ENCODE data around the gene SHISA5. TPM values are rescaled to one million over a fixed set of nuclear protein-coding genes. Genes with fewer than 3 reads are reported as not detected.

The SHISA5 gene
- total RNA-seq, 1 donor from 2014 or later: 283 TPM

DNA sequence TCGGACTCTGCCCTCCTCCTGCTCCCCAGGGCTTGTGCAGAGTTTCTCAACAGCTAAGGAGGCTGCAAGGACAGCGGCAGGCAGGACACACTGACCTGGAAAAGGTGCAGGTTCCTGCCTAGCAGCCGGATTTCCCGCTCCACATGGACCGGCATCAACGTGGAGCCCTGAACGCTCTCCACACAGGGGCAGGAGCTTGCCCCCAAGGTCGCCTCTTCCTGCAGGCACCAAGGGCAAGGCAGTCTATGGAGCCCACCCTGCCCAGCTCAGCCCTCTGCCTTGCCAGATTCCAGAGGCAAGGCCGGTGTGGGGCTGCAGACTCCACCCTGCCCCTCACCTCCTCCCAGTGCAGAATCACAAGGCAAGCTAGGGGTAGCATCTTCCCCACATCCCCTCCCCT lies 84.8 kb downstream of the SHISA5 start:
- Mint-ChIP-seq H3K9me3 (ENCODE audit: unreplicated experiment) (no peaks in the 10 kb centered on the region), H3K4me1 (ENCODE audit: unreplicated experiment) (no peaks in the 10 kb centered on the region), H3K36me3 (ENCODE audit: low read depth, unreplicated experiment) (peaks cover 13% of the 10 kb centered on the region), H3K27me3 (ENCODE audit: unreplicated experiment) (peaks cover 8% of the 10 kb centered on the region), H3K4me3 (ENCODE audit: unreplicated experiment) (no peak overlapping the region), H3K27ac (ENCODE audit: unreplicated experiment) (no peak overlapping the region)
- no peak for DNase-seq (ENCODE audit: low spot score)
- TF ChIP-seq, protein P1, sequence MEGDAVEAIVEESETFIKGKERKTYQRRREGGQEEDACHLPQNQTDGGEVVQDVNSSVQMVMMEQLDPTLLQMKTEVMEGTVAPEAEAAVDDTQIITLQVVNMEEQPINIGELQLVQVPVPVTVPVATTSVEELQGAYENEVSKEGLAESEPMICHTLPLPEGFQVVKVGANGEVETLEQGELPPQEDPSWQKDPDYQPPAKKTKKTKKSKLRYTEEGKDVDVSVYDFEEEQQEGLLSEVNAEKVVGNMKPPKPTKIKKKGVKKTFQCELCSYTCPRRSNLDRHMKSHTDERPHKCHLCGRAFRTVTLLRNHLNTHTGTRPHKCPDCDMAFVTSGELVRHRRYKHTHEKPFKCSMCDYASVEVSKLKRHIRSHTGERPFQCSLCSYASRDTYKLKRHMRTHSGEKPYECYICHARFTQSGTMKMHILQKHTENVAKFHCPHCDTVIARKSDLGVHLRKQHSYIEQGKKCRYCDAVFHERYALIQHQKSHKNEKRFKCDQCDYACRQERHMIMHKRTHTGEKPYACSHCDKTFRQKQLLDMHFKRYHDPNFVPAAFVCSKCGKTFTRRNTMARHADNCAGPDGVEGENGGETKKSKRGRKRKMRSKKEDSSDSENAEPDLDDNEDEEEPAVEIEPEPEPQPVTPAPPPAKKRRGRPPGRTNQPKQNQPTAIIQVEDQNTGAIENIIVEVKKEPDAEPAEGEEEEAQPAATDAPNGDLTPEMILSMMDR (IDR thresholded peaks at IDR 0.05; ENCODE audit: unreplicated experiment): no peak

DNA sequence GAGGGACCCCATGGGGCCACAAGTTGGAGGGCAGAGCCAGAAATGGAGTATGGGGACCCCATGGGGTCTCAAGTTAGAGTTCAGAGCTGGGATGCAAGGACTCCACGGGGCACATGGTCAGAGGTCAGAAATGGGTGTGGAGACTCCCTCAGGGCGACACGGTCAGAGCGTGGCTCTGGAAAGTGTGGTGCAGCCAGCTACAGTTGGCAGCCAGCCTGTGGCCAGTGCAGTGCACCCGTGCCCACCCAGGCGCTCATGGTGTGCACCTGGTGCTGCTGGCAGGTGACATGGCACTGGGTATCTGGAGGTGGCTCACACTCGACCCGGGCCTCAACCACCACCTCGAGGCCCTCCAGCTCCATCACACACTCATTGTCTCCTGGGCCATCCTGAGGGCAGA lies 85.3 kb downstream of the SHISA5 start:
- TF ChIP-seq, protein P1 (IDR thresholded peaks at IDR 0.05; ENCODE audit: unreplicated experiment): no peak
- Mint-ChIP-seq H3K4me1 (ENCODE audit: unreplicated experiment) (no peaks in the 10 kb centered on the region), H3K9me3 (ENCODE audit: unreplicated experiment) (no peaks in the 10 kb centered on the region), H3K4me3 (ENCODE audit: unreplicated experiment) (no peak overlapping the region), H3K36me3 (ENCODE audit: low read depth, unreplicated experiment) (peaks cover 13% of the 10 kb centered on the region), H3K27me3 (ENCODE audit: unreplicated experiment) (peaks cover 8% of the 10 kb centered on the region), H3K27ac (ENCODE audit: unreplicated experiment) (no peak overlapping the region)
- no peak for DNase-seq (ENCODE audit: low spot score)

DNA sequence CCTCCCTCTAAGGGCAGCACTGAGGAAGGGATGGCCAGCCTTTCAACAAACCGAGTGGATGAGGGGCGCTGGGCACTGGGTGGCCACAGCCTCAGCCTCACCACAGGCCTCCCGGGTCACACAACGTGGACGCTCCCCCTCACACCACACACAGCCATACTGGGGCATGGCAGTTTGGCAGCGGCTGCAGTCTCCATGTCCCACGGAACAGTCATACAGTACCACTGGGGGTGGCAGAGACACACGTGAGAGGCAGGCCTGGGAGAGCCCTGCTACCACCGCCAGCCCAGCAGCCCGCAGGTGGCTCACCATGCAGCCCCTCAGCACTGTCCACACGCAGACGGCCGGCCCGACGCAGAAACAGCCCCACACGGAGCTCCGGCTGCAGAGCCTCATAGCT lies 85.8 kb downstream of the SHISA5 start:
- TF ChIP-seq, protein P1 (IDR thresholded peaks at IDR 0.05; ENCODE audit: unreplicated experiment): no peak
- H3K4me3 Mint-ChIP-seq (ENCODE audit: unreplicated experiment): no peak overlapping the region
- peaks cover 7% of the 10 kb centered on the region for H3K27me3 Mint-ChIP-seq (ENCODE audit: unreplicated experiment)
- peaks cover 17% of the 10 kb centered on the region for H3K36me3 Mint-ChIP-seq (ENCODE audit: low read depth, unreplicated experiment)
- no peak for DNase-seq (ENCODE audit: low spot score)
- no peaks in the 10 kb centered on the region for H3K9me3 Mint-ChIP-seq (ENCODE audit: unreplicated experiment)
- H3K27ac Mint-ChIP-seq (ENCODE audit: unreplicated experiment): no peak overlapping the region
- H3K4me1 Mint-ChIP-seq (ENCODE audit: unreplicated experiment): no peaks in the 10 kb centered on the region

Small RNA genes within 50 kb of the gene (microRNA-seq; reads per million reads assigned to microRNA genes)
- gene MIR6823 (ENCODE audit: unreplicated experiment): 0.21 reads per million

Other genes starting within 250 kb of the SHISA5 start
- 31.0 TPM for gene NME6, start 202.8 kb downstream of the SHISA5 start, total RNA-seq (ENCODE audit: unreplicated experiment)
- gene SPINK8, start 170.5 kb downstream of the SHISA5 start, total RNA-seq (ENCODE audit: unreplicated experiment): not detected
- not detected for gene FBXW12, start 132.0 kb downstream of the SHISA5 start, total RNA-seq (ENCODE audit: unreplicated experiment)
- 68.7 TPM for gene PLXNB1, start 74.1 kb downstream of the SHISA5 start, total RNA-seq (ENCODE audit: unreplicated experiment)
- 11.8 TPM for gene CCDC51, start 64.1 kb downstream of the SHISA5 start, total RNA-seq (ENCODE audit: unreplicated experiment)
- 326 TPM for gene TMA7, start 63.9 kb downstream of the SHISA5 start, total RNA-seq (ENCODE audit: unreplicated experiment)
- 11.2 TPM for gene ATRIP, start 57.4 kb downstream of the SHISA5 start, total RNA-seq (ENCODE audit: unreplicated experiment)
- gene PFKFB4, start 52.6 kb upstream of the SHISA5 start, total RNA-seq (ENCODE audit: unreplicated experiment): 11.5 TPM
- 0.77 TPM for gene UCN2, start 59.6 kb upstream of the SHISA5 start, total RNA-seq (ENCODE audit: unreplicated experiment)
- gene COL7A1, start 91.2 kb upstream of the SHISA5 start, total RNA-seq (ENCODE audit: unreplicated experiment): 5.2 TPM
- 165 TPM for gene UQCRC1, start 105.5 kb upstream of the SHISA5 start, total RNA-seq (ENCODE audit: unreplicated experiment)
- gene TMEM89, start 117.6 kb upstream of the SHISA5 start, total RNA-seq (ENCODE audit: unreplicated experiment): 0.44 TPM
- gene SLC26A6, start 131.3 kb upstream of the SHISA5 start, total RNA-seq (ENCODE audit: unreplicated experiment): 76.1 TPM
- gene CELSR3, start 158.7 kb upstream of the SHISA5 start, total RNA-seq (ENCODE audit: unreplicated experiment): 7.6 TPM
- gene NCKIPSD, start 181.7 kb upstream of the SHISA5 start, total RNA-seq (ENCODE audit: unreplicated experiment): 34.1 TPM
- gene IP6K2, start 213.0 kb upstream of the SHISA5 start, total RNA-seq (ENCODE audit: unreplicated experiment): 87.9 TPM

All from endothelial cell (in vitro differentiated cells).